Upper lobe of right lung (tissue), 1 donor: Measurements from ENCODE around the gene FZD2. TPM values are rescaled to one million over a fixed set of nuclear protein-coding genes. Genes with fewer than 3 reads are reported as not detected.

Source experiments
- ATAC-seq: fragments of 200-7000 bp; cut with Tn5 transposase; one replicate; pipeline ENCODE4 v1.9.1; 2020; ENCODE audit warnings: mild to moderate bottlenecking, moderate library complexity
- DNase-seq: peaks from one replicate; pipeline ENCODE4 v3.0.0-alpha.2; 2020
- H3K27ac ChIP-seq: fragments of 200-600 bp; one replicate; pipeline ENCODE4 v1.8.0; 2022
- H3K27me3 ChIP-seq: fragments of 200-600 bp; one replicate; pipeline ENCODE4 v1.8.0; 2022; ENCODE audit warnings: mild to moderate bottlenecking
- H3K36me3 ChIP-seq: fragments of 200-600 bp; one replicate; pipeline ENCODE4 v1.8.0; 2022
- H3K4me1 ChIP-seq: fragments of 200-600 bp; one replicate; pipeline ENCODE4 v1.8.0; 2022
- H3K4me3 ChIP-seq: fragments of 200-600 bp; one replicate; pipeline ENCODE4 v1.8.0; 2022; ENCODE audit warnings: mild to moderate bottlenecking
- H3K9me3 ChIP-seq: fragments of 200-600 bp; one replicate; pipeline ENCODE4 v1.8.0; 2022
- CTCF ChIP-seq: fragments of 200-600 bp; IDR thresholded peaks from one replicate; pipeline ENCODE4 v1.8.0; 2022; ENCODE audit warnings: antibody characterized with exemption
- intact Hi-C: fragments of 100-400 bp; cut with DNase I; formaldehyde crosslinking; loops from one replicate; pipeline ENCODE4 v1.11.0; 2022
- total RNA-seq: library from RNA; stranded (reverse); fragmentation: NEBNext Ultra II Directional; extraction: Animal tissue kit (Norgen Biotek cat#: 25700); gene quantifications from one replicate; pipeline ENCODE4 v1.2.1, GENCODE V29; 2021
- donor health status: DM: no; HTN: yes; CAD: no; lungs with severe emphysema.

Gene FZD2
- total RNA-seq, 1 donor from 2014 or later: 8.7 TPM

- H3K27ac ChIP-seq: no peak overlapping the region
- H3K36me3 ChIP-seq: no peaks in the 10 kb centered on the region
- DNase-seq (no peak), ATAC-seq (no peak)
- intact Hi-C loops: no loop called here
- no peak overlapping the region for H3K4me3 ChIP-seq
- TF ChIP-seq CTCF: no peak
- H3K27me3 ChIP-seq: peaks cover 5% of the 10 kb centered on the region
- H3K9me3 ChIP-seq: no peaks in the 10 kb centered on the region
- no peaks in the 10 kb centered on the region for H3K4me1 ChIP-seq
Observed at GRCh38 chr17:44610331-44610730, 53.0 kb downstream of the FZD2 start.

Other genes starting within 250 kb of the FZD2 start
- 0.32 TPM for gene RUNDC3A, start 248.9 kb upstream of the FZD2 start, total RNA-seq
- 76.8 TPM for gene SLC25A39, start 232.7 kb upstream of the FZD2 start, total RNA-seq
- gene GRN, start 212.2 kb upstream of the FZD2 start, total RNA-seq: 722 TPM
- gene FAM171A2, start 193.6 kb upstream of the FZD2 start, total RNA-seq: 1.8 TPM
- 4.6 TPM for gene ITGA2B, start 167.8 kb upstream of the FZD2 start, total RNA-seq
- gene GPATCH8, start 54.1 kb upstream of the FZD2 start, total RNA-seq: 40.7 TPM
- gene MEIOC, start 99.0 kb downstream of the FZD2 start, total RNA-seq: not detected
- 18.8 TPM for gene CCDC43, start 132.3 kb downstream of the FZD2 start, total RNA-seq
- 4.5 TPM for gene DBF4B, start 151.2 kb downstream of the FZD2 start, total RNA-seq
- gene ADAM11, start 201.5 kb downstream of the FZD2 start, total RNA-seq: 0.43 TPM